ENCODE measurements around the gene TTYH1. TPM values are rescaled to one million over a fixed set of nuclear protein-coding genes. Genes with fewer than 3 reads are reported as not detected.
"Not testable (repeated sequence)": the region's sequence is repeated elsewhere in the genome, so short reads cannot be mapped to it uniquely, and the experiment has no call there.

Gene TTYH1
- total RNA-seq, 1 experiment from 2014 or later: 0.62 TPM

DNA sequence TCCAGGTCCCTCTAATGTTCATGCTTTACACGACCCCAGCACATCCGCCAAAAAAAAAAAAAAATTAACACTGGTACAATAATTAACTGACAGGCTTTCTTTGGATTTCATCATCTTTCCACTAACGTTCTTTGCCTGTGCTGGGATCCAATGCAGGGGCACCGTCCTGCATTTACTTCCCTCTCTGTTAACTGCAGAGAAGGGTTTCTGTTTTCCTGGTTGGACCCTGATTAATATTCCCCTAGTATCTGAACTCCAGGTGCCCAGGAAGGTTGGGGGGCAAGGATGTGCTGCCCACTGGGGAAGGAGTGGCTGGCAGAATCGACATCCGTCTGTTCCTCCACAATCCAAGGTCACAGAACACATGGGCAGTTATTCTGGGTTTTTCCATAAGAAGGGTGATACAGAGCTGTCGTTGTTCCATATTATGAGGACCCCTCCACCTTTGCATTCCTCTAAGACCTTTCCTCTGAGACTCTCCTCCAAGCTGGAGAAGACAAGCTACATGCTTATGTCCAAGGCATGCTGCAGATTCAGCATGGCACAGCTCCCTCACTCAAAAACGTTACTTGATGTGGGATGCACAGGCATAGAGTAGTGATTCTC is 46.1 kb upstream of the TTYH1 start:
- BruUV-seq (replicated peaks): no TSS peak
- no peak overlapping the region for H3K4me3 ChIP-seq (ENCODE audit: low read depth in 2 of 2, low read length in 2 of 2)
- no peaks in the 10 kb centered on the region for H3K9me3 ChIP-seq (ENCODE audit: control insufficient read depth, insufficient read depth, low read depth, low read length)
- no peak for TF ChIP-seq SIN3A (IDR thresholded peaks at IDR 0.05; ENCODE audit: borderline replicate concordance, insufficient read depth, low read depth, low read length)
- no peak for TF ChIP-seq REST (IDR thresholded peaks at IDR 0.05; ENCODE audit: insufficient read depth in 1 of 2, low read depth in 2 of 2, low read length in 1 of 2)
- TF ChIP-seq TCF7L2 (IDR thresholded peaks at IDR 0.05; ENCODE audit: low read depth, low read length): no peak
- TF ChIP-seq CTCF (IDR thresholded peaks at IDR 0.05): no peak
- TF ChIP-seq POLR2AphosphoS5 (IDR thresholded peaks at IDR 0.05; ENCODE audit: low read depth, low read length): no peak
- intact Hi-C loops (cut with micrococcal nuclease; ENCODE audit: unreplicated experiment): no loop called here
- no peak overlapping the region; the same call in 1 of the 2 replicates for H3K27ac ChIP-seq (ENCODE audit: low read length)
- ATAC-seq: no peak
- ChIA-PET CTCF (interaction anchor here (0.5 kb wide), 1 partner anchor 69 kb away, joined by 13 read pairs; no protein-coding TSS in a partner anchor), POLR2A (no interaction called here)
- H3K36me3 ChIP-seq (ENCODE audit: control insufficient read depth, insufficient read depth, low read length): no peaks in the 10 kb centered on the region
- no peak for DNase-seq (ENCODE audit: low read depth, low spot score)
- no peaks in the 10 kb centered on the region for H3K4me1 ChIP-seq (ENCODE audit: control insufficient read depth, insufficient read depth, low read length)
- in situ Hi-C loops (cut with HindIII; ENCODE audit: low pct_unique_long_range_greater_than_20kb, low sequenced_read_pairs): no loop called here
- no peaks in the 10 kb centered on the region for H3K27me3 ChIP-seq (ENCODE audit: control insufficient read depth, insufficient read depth, low read length)

GRCh38 chr19:54369688-54370433 is 45.4 kb upstream of the TTYH1 start:
- H3K4me3 ChIP-seq (ENCODE audit: low read depth in 2 of 2, low read length in 2 of 2); H3K36me3 ChIP-seq (ENCODE audit: control insufficient read depth, insufficient read depth, low read length); intact Hi-C loops (cut with micrococcal nuclease; ENCODE audit: unreplicated experiment); H3K27me3 ChIP-seq (ENCODE audit: control insufficient read depth, insufficient read depth, low read length); H3K9me3 ChIP-seq (ENCODE audit: control insufficient read depth, insufficient read depth, low read depth, low read length); BruUV-seq (replicated peaks); DNase-seq (ENCODE audit: low read depth, low spot score); ATAC-seq; CTCF ChIA-PET; H3K4me1 ChIP-seq (ENCODE audit: control insufficient read depth, insufficient read depth, low read length); in situ Hi-C loops (cut with HindIII; ENCODE audit: low pct_unique_long_range_greater_than_20kb, low sequenced_read_pairs); H3K27ac ChIP-seq (ENCODE audit: low read length): not testable (repeated sequence)
- POLR2A ChIA-PET: interaction anchor here (0.6 kb wide), 1 partner anchor 17 kb away, joined by 4 read pairs; no protein-coding TSS in a partner anchor

DNA sequence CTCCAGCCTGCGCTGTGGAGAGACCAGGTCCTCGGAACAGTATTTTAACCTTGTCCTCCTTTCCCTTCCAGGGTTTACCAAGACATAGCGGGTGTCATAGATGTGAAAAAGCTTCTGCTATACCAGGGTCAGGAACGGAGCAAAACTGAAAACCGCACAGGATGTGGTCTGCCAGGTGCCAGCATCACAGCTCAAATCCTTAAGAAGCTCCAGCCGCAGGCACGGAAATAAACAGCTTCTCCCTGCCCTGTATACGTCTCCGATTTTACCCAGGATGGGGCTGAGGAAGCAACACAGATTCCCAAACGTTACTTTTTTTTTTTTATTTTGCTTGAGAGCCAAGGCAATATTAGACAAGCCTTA is 44.8 kb upstream of the TTYH1 start:
- H3K36me3 ChIP-seq (ENCODE audit: control insufficient read depth, insufficient read depth, low read length); H3K27ac ChIP-seq (ENCODE audit: low read length); ATAC-seq; DNase-seq (ENCODE audit: low read depth, low spot score); H3K4me3 ChIP-seq (ENCODE audit: low read depth in 2 of 2, low read length in 2 of 2); BruUV-seq (replicated peaks); in situ Hi-C loops (cut with HindIII; ENCODE audit: low pct_unique_long_range_greater_than_20kb, low sequenced_read_pairs); intact Hi-C loops (cut with micrococcal nuclease; ENCODE audit: unreplicated experiment); H3K4me1 ChIP-seq (ENCODE audit: control insufficient read depth, insufficient read depth, low read length); H3K9me3 ChIP-seq (ENCODE audit: control insufficient read depth, insufficient read depth, low read depth, low read length); CTCF ChIA-PET; H3K27me3 ChIP-seq (ENCODE audit: control insufficient read depth, insufficient read depth, low read length): not testable (repeated sequence)
- POLR2A ChIA-PET: interaction anchor here (0.6 kb wide), 1 partner anchor 16 kb away, joined by 4 read pairs; no protein-coding TSS in a partner anchor

DNA sequence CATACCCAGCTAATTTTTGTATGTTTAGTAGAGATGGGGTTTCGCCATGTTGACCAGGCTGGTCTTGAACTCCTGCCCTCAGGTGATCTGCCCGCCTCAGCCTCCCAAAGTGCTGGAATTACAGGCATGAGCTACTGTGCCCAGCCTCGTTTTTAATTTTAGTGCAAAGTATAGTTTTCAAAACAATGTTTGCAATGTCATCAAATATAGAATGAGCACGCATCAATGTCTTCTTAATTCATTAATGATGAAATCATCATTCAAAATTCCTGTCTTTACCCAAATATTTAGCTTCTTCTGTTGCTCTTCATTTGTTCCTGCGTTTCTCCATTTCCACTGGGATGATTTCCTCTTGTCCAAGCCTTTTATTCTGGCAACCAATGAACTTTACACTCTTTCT is 43.8 kb upstream of the TTYH1 start:
- H3K4me1 ChIP-seq (ENCODE audit: control insufficient read depth, insufficient read depth, low read length); BruUV-seq (replicated peaks); DNase-seq (ENCODE audit: low read depth, low spot score); intact Hi-C loops (cut with micrococcal nuclease; ENCODE audit: unreplicated experiment); ATAC-seq; H3K27me3 ChIP-seq (ENCODE audit: control insufficient read depth, insufficient read depth, low read length); H3K36me3 ChIP-seq (ENCODE audit: control insufficient read depth, insufficient read depth, low read length); in situ Hi-C loops (cut with HindIII; ENCODE audit: low pct_unique_long_range_greater_than_20kb, low sequenced_read_pairs); H3K27ac ChIP-seq (ENCODE audit: low read length); H3K4me3 ChIP-seq (ENCODE audit: low read depth in 2 of 2, low read length in 2 of 2); H3K9me3 ChIP-seq (ENCODE audit: control insufficient read depth, insufficient read depth, low read depth, low read length); CTCF ChIA-PET: not testable (repeated sequence)
- POLR2A ChIA-PET: interaction anchor here (0.7 kb wide), 1 partner anchor 616 kb away, joined by 3 read pairs; no protein-coding TSS in a partner anchor
